Panc1 (cell line): ENCODE data around the gene RNF175. TPM values are rescaled to one million over a fixed set of nuclear protein-coding genes. Genes with fewer than 3 reads are reported as not detected.

Source experiments
- ATAC-seq: fragments of 200-7000 bp; cut with Tn5 transposase; 2 replicates; pipeline ENCODE4 v1.9.1; 2020; ENCODE audit warnings: mild to moderate bottlenecking, moderate library complexity
- BruUV-seq: library from RNA; stranded (reverse); fragments of 400-500 nt; replicated peaks from 2 replicates; lab custom pipeline; 2021; lab: Mats Ljungman, UMichigan
- CTCF ChIA-PET: fragments of 300-600 bp; sonication (Branson Sonifier 250); formaldehyde crosslinking; loops from one replicate; lab custom pipeline; 2022; ENCODE audit warnings: antibody characterized with exemption; lab: Charles Lee
- POLR2A ChIA-PET: fragments of 300-600 bp; sonication (Branson Sonifier 250); formaldehyde crosslinking; loops from one replicate; lab custom pipeline; 2022; ENCODE audit warnings: antibody characterized with exemption; lab: Charles Lee
- DNase-seq: peaks from one replicate; pipeline ENCODE4 v3.0.0-alpha.2; 2010; ENCODE audit warnings: low read depth, low spot score
- H3K27ac ChIP-seq: 2 replicates; pipeline ENCODE4 v1.5.1; 2011; ENCODE audit warnings: mild to moderate bottlenecking, low read length, inconsistent platforms
- H3K27me3 ChIP-seq: fragments of 200-500 bp; sonication (Bioruptor generic); 2 replicates; pipeline ENCODE4 v1.6.0; 2014; ENCODE audit warnings: low read length, inconsistent platforms; ENCODE audit not compliant: control insufficient read depth, insufficient read depth
- H3K36me3 ChIP-seq: fragments of 200-500 bp; sonication (Bioruptor generic); 2 replicates; pipeline ENCODE4 v1.5.1; 2014; ENCODE audit warnings: inconsistent platforms, mild to moderate bottlenecking, low read length, moderate library complexity; ENCODE audit not compliant: control insufficient read depth, insufficient read depth
- H3K4me1 ChIP-seq: 2 replicates; pipeline ENCODE4 v1.5.1; 2011; ENCODE audit warnings: inconsistent platforms, mild to moderate bottlenecking, low read length, moderate library complexity; ENCODE audit not compliant: control insufficient read depth, insufficient read depth
- H3K4me3 ChIP-seq, 2 experiments: 2 replicates each; pipeline ENCODE4 v1.5.1; 2011 to 2012; ENCODE audit warnings: low read depth in 2 of 2, low read length in 2 of 2, mild to moderate bottlenecking in 2 of 2, inconsistent platforms in 1 of 2, moderate library complexity in 1 of 2
- H3K9me3 ChIP-seq: fragments of 200-500 bp; sonication (Bioruptor generic); 2 replicates; pipeline ENCODE4 v1.5.1; 2014; ENCODE audit warnings: low read depth, mild to moderate bottlenecking, inconsistent platforms, low read length, moderate library complexity; ENCODE audit not compliant: control insufficient read depth, insufficient read depth
- POLR2AphosphoS5 ChIP-seq: IDR thresholded peaks from 2 replicates; pipeline ENCODE4 v1.6.1; 2012; ENCODE audit warnings: mild to moderate bottlenecking, low read depth, low read length, moderate library complexity
- SIN3A ChIP-seq: IDR thresholded peaks from 2 replicates; pipeline ENCODE4 v1.6.1; 2012; ENCODE audit warnings: low read depth, mild to moderate bottlenecking, low read length, moderate library complexity, borderline replicate concordance; ENCODE audit not compliant: insufficient read depth
- TCF7L2 ChIP-seq: IDR thresholded peaks from 2 replicates; pipeline ENCODE4 v1.6.1; 2011; ENCODE audit warnings: mild to moderate bottlenecking, low read depth, low read length, inconsistent platforms
- in situ Hi-C: cut with HindIII; loops from 2 replicates; pipeline ENCODE4 v1.10.0; 2016; ENCODE audit warnings: low sequenced_read_pairs, low pct_unique_long_range_greater_than_20kb
- intact Hi-C: fragments of 100-400 bp; cut with micrococcal nuclease; formaldehyde crosslinking; loops from one replicate; pipeline ENCODE4 v1.10.0; 2022; ENCODE audit not compliant: unreplicated experiment
- total RNA-seq: library from RNA; stranded (reverse); gene quantifications from one replicate; pipeline ENCODE4 v1.2.1, GENCODE V29; 2021; ENCODE audit not compliant: unreplicated experiment
- TF ChIP-seq, protein P1 (sequence below), 2 experiments: IDR thresholded peaks; 2 replicates each; pipeline ENCODE4 v1.6.1; 2011 to 2012; ENCODE audit warnings: low read depth in 2 of 2, control low read depth in 1 of 2, low read length in 1 of 2, mild to moderate bottlenecking in 1 of 2, moderate library complexity in 1 of 2; ENCODE audit not compliant: insufficient read depth in 1 of 2
- TF ChIP-seq, protein P2 (sequence below): fragments of 450-650 bp; IDR thresholded peaks from 2 replicates; pipeline ENCODE4 v1.5.1; 2017; ENCODE audit warnings: mild to moderate bottlenecking

Gene RNF175
- total RNA-seq, 1 experiment from 2014 or later: not detected

- no peaks in the 10 kb centered on the region; the same call in 1 of the 2 replicates for H3K36me3 ChIP-seq
- DNase-seq (no peak), ATAC-seq (no peak)
- in situ Hi-C loops (no loop called here), intact Hi-C loops (loop anchor here (10.0 kb wide), 1 partner anchor 224 kb away; no protein-coding TSS in a partner anchor)
- H3K4me1 ChIP-seq: no peaks in the 10 kb centered on the region
- no peak overlapping the region for H3K4me3 ChIP-seq
- no TSS peak for BruUV-seq
- no peaks in the 10 kb centered on the region for H3K9me3 ChIP-seq
- H3K27ac ChIP-seq: no peak overlapping the region
- POLR2A ChIA-PET: interaction anchor here (0.6 kb wide), 1 partner anchor 116 kb away, joined by 3 read pairs; no protein-coding TSS in a partner anchor
- CTCF ChIA-PET: interaction anchor here (0.7 kb wide), 1 partner anchor 1222 kb away, joined by 3 read pairs; no protein-coding TSS in a partner anchor
- peaks cover 15% of the 10 kb centered on the region for H3K27me3 ChIP-seq
- TF ChIP-seq TCF7L2: no peak
- TF ChIP-seq, protein P1, sequence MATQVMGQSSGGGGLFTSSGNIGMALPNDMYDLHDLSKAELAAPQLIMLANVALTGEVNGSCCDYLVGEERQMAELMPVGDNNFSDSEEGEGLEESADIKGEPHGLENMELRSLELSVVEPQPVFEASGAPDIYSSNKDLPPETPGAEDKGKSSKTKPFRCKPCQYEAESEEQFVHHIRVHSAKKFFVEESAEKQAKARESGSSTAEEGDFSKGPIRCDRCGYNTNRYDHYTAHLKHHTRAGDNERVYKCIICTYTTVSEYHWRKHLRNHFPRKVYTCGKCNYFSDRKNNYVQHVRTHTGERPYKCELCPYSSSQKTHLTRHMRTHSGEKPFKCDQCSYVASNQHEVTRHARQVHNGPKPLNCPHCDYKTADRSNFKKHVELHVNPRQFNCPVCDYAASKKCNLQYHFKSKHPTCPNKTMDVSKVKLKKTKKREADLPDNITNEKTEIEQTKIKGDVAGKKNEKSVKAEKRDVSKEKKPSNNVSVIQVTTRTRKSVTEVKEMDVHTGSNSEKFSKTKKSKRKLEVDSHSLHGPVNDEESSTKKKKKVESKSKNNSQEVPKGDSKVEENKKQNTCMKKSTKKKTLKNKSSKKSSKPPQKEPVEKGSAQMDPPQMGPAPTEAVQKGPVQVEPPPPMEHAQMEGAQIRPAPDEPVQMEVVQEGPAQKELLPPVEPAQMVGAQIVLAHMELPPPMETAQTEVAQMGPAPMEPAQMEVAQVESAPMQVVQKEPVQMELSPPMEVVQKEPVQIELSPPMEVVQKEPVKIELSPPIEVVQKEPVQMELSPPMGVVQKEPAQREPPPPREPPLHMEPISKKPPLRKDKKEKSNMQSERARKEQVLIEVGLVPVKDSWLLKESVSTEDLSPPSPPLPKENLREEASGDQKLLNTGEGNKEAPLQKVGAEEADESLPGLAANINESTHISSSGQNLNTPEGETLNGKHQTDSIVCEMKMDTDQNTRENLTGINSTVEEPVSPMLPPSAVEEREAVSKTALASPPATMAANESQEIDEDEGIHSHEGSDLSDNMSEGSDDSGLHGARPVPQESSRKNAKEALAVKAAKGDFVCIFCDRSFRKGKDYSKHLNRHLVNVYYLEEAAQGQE (IDR thresholded peaks at IDR 0.05; ENCODE audit: insufficient read depth in 1 of 2, low read depth in 2 of 2, low read length in 1 of 2): no peak
- TF ChIP-seq, protein P2, sequence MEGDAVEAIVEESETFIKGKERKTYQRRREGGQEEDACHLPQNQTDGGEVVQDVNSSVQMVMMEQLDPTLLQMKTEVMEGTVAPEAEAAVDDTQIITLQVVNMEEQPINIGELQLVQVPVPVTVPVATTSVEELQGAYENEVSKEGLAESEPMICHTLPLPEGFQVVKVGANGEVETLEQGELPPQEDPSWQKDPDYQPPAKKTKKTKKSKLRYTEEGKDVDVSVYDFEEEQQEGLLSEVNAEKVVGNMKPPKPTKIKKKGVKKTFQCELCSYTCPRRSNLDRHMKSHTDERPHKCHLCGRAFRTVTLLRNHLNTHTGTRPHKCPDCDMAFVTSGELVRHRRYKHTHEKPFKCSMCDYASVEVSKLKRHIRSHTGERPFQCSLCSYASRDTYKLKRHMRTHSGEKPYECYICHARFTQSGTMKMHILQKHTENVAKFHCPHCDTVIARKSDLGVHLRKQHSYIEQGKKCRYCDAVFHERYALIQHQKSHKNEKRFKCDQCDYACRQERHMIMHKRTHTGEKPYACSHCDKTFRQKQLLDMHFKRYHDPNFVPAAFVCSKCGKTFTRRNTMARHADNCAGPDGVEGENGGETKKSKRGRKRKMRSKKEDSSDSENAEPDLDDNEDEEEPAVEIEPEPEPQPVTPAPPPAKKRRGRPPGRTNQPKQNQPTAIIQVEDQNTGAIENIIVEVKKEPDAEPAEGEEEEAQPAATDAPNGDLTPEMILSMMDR: no peak
- TF ChIP-seq POLR2AphosphoS5: no peak
- TF ChIP-seq SIN3A: no peak
Observed at GRCh38 chr4:153790500-153790865, 30.7 kb upstream of the RNF175 start.

DNA sequence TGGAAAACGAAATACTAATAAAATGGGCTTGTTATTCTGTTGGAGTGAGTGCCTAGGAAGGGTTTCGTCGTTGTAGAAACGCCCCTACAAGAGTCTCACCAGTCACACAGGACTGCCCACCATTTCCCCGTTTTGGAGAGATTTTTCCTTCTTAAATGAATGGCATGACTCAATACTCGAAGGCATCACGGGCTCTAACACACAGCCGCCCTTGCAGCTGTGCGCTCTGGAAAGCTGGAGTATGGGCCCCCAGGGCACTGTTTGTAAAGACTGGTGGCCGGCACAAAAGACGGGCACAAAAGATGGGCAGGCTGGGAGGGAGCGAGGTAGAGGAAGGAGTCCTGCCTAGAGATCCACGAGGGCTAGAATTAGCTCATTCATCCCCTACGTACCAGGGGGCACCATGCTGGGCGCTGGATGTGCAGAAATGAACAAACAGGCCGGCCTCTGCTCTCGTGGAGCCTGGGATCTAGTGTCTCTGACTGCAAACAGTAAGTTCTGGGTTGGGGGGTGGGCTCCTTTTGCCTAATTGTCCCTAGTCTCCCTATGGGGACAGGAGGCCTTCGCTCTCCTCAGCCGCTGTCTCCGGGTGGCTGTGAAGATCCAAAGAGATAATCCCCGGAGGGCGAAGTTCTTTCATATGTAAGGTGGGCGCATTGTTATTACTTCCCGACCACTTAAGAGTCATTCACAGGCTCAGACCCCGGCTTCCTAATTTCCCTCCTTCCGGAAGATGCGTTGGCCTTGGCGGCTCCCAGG, 30.1 kb upstream of the RNF175 start:
- Histone ChIP-seq H3K9me3 (no peaks in the 10 kb centered on the region), H3K4me1 (no peaks in the 10 kb centered on the region), H3K4me3 (no peak overlapping the region), H3K27me3 (peaks cover 11% of the 10 kb centered on the region), H3K27ac (no peak overlapping the region), H3K36me3 (no peaks in the 10 kb centered on the region; the same call in 1 of the 2 replicates)
- intact Hi-C loops (loop anchor here (10.0 kb wide), 1 partner anchor 225 kb away; no protein-coding TSS in a partner anchor), in situ Hi-C loops (no loop called here)
- BruUV-seq: no TSS peak
- ATAC-seq (no peak), DNase-seq (no peak)
- POLR2A ChIA-PET: no interaction called here
- TF ChIP-seq TCF7L2 (no peak), SIN3A (no peak), POLR2AphosphoS5 (no peak)
- TF ChIP-seq, protein P2: no peak
- TF ChIP-seq, protein P1 (IDR thresholded peaks at IDR 0.05; ENCODE audit: insufficient read depth in 1 of 2, low read depth in 2 of 2, low read length in 1 of 2): no peak
- CTCF ChIA-PET: no interaction called here
